Activated CD8-positive, alpha-beta memory T cell treated with anti-CD3 and anti-CD28 coated beads for 24 hours (primary cell): ENCODE results near the gene DAPK2.

Experiments
- DNase-seq: peaks from one replicate; pipeline ENCODE4 v3.0.0-alpha.2; 2020

Gene DAPK2

DNA sequence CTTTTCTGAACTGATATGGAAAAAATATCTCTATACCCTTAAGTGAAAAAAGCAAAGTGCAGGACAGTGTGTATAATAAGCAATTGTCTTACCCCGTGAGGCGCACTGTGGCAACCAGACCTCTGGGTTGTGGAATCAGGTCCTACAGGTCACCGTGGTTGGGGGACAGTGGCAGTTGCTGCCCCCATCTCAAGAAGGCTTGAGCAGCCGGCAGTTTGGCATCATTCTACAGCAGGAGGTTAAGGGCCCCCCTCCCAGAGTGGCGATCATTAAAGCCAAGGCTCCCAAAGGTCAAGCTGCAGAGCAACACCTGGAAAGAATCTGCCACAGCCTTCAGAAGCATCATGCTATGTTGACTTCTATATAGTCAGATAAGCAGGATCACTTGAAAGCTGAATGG lies 156.5 kb downstream of the DAPK2 start:
- DNase-seq: no peak

DNA sequence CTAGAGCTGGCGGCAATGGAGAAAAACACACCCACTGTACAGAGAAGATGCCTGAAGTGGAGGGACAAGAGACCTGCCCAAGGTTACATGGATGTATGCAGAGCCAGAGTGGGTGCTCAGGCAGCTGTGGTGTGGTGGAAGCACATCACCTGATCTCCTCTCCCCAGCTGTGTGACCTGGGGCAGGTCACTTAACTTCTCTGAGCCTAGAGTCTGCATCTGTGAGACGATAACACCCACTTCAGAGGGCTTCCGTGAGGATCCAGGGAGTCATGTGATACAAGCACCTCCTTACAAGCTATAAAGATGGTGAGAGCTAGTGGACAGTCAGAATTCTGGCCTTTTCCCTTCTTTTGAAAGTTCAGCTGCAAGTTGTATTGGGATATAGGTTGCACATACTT lies 157.5 kb downstream of the DAPK2 start:
- no peak for DNase-seq

DNA sequence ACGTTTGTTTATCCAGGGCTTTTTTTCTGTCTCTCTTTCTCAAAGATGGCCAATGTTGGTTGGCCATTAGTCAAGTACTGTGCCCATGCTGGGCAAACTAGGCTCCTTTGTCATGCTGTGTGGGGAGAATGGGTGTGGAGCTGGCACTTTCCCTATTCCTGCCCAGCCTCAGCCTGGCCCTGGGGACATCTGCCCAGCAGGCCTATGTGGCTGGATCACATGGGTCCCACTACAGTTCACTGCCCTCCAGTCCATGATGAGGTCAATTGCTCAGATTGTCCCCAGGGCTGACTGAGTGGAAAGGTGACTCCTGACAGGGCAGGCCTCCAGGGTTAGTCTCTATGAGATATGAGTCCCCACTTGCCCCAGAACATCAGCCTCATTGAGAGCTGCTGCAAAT lies 158.1 kb downstream of the DAPK2 start:
- no peak for DNase-seq

DNA sequence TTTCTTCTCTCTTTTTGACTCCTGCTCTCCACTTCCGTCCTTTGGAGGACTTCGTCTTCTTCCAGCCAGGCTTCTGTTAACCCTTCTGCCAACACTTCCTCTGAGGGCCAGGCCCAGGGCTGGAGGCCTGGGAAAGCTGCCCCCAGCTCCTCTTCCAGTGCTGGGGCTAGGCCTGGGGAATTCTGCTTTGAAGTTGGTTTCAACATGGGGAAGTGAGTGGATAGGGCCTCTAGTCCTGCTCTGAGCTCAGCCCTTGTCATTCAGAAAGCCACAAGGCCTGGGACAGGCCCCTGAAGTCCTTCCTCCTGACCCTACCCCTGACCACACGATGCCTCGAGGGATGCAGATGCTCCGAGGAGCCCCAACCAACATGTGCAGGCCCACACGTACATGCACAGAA lies 158.7 kb downstream of the DAPK2 start:
- no peak for DNase-seq

DNA sequence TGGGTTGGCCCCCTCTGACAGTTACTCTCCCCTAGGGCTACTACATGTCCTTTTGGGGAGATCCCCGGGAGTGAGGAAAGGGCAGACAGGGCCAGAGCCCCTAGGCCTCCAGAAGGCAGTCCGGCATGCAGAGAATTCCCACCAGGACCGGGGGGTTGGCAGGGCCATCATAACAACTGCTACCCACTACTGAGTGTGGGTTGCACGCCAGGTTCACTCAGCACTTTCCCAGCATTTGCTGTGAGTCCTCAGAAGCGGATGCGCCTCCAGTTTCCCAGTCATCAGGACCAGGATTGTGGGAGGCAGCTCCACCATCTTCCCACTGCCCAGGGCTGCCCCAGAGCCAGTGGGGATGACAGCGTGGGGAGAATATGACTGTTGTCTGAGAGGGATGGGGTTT lies 161.3 kb downstream of the DAPK2 start:
- DNase-seq: no peak

DNA sequence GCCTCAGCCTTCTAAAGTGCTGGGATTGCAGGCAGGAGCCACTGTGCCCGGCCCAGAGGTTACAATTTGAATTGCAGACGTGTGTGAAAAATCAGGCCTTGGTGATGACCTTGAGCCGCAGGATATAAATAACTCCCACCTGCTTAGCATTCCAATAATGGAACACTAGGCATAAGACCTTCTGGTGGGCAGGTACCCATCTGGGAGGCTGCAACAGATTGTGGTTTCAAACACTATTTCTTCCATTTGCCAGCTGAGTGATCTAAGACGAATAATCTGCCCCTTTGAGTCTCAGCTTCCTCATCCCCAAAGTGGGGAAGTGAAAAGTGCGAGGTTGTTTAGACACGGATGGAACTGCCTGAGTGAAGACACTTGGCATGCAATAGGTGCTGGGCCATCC lies 164.9 kb downstream of the DAPK2 start:
- DNase-seq: no peak

DNA sequence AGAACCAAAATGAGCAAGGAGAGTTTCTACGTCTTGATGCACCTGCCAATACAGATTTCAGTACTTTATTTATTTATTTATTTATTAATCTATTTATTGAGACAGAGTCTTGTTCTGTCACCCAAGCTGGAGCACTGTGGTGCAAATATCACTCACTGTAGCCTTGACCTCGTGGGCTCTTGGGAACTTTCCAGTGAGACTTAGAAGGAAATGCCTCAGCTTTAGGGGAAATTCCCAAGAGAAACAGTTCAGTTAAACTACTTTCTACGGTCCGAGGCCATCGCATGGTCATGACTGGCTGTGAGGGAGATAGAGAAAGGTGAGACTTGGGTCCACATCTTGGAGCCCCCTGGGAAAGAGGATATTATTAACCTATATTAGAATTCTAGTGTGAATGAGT lies 165.5 kb downstream of the DAPK2 start:
- no peak for DNase-seq

DNA sequence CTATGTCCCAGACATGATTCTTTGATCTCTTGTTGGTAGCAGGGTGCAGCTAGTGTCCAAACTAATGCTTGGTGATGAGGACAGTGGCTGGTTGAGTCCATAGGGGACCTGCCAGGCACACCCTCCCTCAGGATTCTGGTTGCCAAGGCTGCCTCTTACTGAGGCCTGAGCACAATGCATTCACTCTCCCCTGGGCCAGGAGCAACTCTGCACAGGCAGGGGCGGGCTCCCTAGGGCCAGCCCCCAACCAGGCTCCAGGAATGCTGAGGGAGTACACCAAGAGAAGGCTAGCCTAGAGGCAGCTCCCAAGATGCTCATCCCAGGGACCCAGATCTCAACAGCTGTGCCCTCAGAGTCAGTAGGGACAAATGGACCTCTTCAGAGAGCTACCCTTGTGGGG lies 166.3 kb downstream of the DAPK2 start:
- DNase-seq: no peak

DNA sequence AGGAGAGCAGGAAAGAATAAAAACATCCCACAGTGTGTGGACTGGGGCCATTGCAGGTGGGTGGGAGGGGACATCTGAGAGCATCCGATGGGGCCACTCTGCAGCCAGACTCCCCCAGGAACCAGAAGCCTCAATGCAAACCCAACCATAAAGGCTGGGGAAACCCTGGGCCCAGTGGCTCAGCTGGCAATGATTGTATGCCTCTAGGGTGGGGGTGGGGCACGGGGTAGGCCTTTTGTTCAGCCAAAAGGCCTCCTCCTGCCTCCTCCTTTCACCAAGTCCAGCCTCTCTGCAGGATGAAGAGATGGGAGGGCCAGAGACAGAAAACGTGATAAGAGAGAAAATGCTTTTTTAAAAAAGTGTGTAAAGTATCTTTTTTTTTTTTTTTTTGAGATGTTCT lies 167.1 kb downstream of the DAPK2 start:
- DNase-seq: no peak

DNA sequence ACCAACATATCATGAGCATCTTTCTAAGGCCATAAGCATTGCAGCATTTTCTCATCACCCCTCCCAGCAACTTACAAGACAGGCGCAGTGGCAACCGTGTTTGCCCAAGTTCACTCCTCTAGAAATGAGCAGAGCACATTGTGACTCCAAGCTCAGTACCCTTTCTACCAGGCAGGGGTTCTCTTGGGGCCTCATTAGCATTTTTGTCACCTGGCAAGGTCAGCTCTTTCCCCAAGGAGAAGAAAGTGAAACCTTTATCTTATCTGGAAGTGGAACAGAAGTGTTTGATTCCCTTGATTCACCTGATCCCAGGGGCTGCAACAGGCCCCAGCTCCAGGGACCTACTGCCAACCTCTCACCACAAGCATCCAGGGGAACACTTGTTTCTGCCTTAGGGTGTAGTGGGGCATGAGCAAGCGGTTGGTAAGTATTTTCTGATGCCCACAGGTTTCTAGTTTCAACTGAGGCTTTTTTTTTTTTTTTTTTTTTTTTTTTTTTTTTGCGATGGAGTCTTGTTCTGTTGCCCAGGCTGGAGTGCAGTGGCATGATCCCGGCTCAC lies 168.5 kb downstream of the DAPK2 start:
- no peak for DNase-seq

DNA sequence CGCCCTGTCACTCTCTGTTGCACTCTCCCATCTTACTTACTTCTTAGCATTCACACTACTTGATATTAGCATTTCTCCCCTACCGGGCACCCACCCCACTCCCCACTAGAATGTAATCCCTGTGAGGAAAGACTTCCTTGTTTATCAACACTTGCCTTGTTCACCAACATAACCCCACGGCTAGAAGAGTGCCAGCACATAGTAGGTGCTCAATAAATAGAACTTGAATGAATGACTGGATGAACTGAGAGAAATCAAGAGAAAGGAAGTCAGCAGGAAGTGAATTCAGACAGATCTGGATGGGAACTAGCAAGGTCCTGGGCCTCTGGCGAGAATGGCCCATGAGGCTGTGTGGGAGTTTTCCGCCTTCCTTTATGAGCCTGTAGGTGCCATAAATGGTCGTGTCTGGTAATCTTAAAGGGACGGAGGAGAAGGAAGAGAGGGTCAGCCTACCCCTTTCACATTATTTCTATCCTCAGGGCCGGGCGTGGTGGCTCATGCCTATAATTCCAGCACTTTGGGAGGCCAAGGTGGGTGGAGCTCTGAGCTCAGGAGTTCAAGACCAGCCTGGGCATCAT lies 170.1 kb downstream of the DAPK2 start:
- DNase-seq: no peak

DNA sequence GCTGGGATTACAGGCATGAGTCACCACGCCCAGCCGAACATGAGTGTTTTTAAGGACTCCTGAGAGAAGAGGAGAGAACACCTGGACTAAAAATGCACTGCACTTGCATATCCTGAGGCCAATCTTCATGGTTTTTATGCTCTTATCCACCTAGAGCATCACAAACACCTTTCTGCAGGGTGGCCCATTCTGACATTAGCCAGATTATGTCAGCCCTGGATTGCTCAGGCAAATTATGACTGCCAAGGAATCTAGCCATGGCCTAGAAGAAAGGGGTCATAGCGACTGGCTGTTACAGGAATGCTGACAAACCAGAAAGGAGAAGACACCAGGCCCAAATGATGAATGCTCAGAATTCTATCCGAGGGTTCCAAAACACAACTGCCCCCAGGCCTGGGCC lies 171.7 kb downstream of the DAPK2 start:
- no peak for DNase-seq

DNA sequence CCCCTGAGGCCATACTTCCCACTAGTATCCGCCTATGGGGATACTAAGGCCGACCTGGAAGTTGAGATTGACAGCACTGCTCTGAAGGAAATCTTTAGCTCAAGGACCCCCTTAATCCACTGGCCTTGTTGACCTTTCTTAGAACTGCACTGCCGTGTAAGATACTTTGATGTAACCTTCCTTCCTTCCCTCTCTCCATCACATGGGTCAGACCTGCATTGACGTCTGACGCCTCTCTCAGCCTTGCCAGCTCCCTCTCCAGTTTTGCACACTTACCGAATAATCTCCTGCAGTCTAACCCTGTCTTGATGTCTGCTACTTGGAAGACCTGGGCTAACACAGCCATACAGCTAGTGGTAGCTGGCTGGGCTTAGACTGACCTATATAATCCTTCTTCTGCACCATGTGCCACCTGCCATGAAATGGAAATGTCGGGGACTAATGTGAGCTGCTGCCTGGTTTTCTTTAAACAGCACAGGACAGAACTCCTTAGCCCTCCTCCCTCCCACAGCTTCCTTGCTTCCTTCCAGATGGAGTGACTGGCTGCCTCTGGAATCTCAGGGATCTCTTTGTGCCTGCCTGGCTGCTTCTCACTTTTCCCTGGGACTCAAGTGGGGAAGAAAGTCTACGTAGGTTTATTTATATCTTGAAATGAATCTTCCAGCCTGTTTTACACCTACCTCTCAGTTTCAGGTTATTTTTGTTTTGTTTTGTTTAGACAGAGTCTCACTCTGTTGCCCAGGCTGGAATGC lies 173.3 kb downstream of the DAPK2 start:
- no peak for DNase-seq

DNA sequence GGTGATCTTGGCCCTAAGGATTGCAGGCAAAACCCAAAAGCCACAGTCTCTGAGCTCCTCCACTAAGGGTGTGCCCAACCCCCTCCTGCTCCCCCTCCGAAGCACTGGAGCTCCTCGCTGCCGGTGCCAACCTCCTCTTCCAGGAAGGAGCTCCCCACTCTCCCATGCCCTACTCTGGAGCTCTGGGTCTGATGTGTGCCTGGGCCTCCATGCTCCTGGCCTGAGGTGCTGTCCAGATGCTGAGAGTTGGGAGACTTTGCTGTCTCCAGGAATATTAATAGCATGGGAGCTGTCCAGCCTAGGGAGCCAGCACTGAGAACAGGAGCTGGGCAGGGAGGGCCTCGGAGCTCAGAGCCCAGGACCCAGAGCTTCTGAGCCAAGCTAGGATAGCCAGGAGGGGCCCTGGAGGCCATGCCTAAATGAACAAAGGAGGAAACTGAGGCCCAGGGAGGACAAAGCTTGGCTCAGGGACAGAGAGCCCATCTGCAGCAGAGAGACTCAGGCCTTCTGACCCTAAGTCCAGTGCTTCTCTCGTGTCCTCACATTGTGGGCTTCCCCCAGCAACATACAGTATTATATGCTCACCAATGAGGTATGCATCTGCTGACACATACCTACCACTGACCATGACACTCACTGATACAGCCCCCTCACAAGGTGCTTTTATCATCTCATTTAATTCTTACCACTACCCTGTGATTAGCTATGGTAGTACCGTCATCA lies 175.6 kb downstream of the DAPK2 start:
- DNase-seq: no peak

DNA sequence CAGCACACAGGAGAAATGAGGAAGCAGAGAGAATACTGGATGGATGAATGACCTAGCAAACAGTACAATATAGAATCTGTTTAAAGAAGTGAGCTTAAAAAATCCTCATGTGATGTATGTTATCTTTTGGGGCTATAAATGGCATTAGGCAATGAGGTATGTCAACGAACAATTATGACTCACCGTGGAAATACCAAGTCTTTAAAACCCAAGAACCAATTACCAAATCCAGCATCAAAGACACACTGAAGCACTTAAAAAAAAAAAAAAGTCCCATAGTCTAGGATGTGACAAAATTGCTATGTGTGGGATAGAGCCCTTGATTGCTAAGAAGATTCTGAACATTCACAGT lies 176.3 kb downstream of the DAPK2 start:
- DNase-seq: no peak

DNA sequence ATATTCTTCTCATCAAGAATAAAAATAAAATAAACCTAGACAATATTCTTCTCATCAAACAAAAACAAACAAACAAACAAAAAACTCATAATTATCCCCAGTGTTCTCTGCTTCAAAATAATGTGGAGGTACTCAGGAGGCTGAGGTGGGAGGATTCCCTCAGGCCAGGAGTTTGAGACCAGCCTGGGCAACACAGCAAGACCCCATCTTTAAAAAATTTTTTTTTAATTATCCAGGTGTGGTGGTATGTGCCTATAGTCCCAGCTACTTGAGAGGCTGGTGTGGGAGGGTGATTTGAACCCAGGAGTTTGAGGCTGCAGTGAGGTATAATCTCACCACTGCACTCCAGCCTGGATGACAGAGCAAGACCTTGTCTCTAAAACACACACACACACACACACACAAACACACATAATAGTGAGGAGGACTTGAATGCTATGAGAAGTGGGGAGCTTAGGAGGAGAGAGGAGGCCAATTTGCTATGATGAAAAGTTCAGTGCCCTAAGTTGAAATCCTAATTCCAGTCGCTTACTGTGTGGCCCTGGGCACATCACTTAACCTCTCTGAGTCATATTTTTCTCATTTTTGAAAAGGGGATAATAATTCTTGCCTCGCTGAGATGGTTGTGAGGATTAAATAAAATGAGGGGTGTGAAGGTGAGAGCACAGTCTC lies 176.8 kb downstream of the DAPK2 start:
- DNase-seq: no peak

DNA sequence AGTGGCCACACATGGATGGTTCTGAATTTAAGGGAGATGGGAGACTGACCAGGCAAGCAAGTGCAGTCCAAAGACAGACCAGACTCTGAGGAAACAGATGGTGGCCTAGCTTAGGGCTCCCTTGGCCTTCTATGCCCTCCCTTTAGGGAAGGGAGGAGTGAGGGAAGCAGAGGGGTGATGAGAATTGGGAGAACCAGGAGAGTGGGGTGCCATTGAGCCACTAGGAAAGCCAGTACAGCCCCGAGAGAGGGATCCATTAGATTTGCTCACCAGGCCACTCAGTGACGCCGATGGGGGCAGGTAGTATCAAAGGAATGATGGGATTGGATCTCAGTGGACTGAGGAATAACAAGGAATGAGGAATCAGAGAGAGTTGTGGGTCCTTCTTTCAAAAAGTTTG lies 182.1 kb downstream of the DAPK2 start:
- DNase-seq: no peak

DNA sequence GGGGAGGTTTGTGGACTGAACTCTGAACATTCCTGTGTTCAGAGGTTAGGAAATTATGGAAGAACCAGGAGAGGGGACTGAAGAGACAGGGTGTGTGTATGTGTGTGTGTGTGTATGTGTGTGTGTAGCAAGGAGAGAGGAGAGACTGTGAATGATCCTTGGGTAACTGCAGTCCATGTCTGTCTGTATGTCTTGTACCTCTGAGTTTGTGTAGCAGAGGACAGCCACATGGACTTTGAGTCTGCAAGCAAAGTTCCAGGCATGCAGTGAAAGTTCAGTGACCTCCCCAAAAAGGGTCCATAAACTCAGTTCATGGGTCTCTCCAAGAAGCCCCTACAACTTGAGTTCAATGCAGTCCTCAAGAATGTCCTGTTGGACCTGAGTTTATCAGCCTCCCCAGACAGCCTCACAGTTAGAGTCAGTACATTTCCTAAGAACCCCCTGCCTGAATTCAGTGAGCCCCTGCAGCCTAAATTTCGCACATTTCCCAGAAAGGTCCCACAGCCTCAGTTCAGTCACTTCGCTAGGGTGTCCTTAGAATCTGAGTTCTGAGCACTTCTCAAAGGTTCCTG lies 184.3 kb downstream of the DAPK2 start:
- DNase-seq: no peak

DNA sequence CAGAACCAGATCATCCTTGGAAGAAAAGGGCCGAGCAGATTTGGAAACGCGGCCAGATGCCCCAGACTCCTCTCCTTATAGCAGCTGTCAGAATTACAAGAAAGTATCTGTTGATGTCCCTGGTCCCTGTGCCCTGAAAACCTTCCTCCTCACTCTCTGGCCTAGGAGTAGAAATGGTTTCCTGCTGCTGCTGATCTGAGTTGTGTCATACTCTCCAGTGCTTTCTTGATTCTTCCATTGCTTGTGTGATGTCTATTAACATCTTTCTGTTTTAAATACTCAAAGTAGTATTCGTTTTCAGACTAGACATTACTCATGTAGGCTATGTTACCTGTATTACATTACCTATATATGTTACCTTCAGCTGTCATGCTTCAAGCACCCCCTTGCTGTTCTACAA lies 185.7 kb downstream of the DAPK2 start:
- no peak for DNase-seq

DNA sequence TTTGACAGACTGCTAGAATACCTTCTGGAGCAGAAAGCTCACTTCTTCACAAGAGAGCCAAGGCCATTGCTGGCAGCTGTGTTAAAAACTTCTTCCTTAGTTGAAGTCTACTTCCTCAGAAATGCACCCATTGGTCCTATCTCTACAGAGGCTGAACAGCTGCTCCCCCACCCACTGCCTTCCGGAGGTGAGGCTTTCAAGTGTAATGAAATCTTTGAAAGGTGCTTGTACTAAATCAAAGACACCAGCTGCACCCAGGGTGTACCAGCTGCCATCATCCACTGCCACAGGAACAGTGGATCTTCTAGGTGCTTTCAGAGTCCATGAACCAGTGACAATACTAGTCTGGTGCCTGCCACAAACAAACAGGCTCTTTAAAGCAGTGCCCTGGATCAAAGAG lies 186.1 kb downstream of the DAPK2 start:
- DNase-seq: peak; percentile 66

DNA sequence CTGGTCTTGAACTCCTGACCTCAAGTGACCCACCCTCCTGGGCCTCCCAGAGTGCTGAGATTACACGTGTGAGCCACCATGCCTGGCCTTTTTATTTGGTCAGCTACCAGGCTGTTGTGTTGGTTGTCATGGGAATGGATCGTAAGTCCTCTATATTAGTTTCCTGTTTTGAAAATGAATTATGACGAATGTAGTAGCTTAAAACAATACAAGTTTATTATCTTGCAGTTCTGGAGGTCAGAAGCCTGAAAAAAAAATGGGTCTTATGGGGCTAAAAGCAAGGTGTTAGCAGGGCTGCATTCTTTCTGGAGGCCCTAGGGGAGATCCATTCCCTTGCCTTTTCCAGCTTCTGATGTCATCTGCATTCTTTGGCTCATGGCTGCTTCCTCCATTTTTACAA lies 187.4 kb downstream of the DAPK2 start:
- DNase-seq: no peak

DNA sequence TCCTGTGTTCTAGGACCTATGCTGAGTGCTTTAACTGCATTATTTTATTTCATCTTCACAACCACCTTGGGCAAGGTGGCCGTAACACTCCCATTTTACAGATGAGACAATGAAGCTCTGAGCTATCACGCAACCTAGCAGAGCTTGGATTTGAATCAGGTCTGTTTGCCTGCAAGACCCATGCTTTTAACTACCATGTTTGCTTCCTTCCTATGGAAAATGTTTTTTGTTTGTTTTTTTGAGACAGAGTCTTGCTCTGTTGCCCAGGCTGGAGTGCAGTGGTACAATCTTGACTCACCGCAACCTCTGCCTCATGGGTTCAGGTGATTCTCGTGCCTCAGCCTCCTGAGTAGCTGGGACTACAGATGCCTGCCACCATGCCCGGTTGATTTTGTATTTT lies 187.8 kb downstream of the DAPK2 start:
- DNase-seq: no peak

DNA sequence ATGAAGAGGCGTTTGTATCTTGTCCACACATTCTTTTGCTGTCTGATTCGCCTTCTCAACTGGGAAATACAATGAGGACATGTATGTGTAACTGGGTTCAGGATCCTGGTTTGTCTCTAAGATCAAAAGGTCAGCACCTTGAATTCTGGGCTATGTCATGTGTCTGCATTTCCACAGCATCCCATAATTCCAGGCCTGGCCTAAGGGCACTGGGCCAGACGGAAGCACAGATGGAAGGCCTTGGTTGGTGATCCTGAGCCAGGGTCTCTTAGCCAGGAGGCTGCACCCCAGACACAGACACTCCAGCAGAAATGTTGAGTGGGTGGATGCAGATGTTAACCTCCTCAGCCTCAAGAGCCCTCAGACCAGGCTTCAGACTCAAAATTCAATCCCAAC lies 188.8 kb downstream of the DAPK2 start:
- DNase-seq: no peak
